GM23248 (cell line): ENCODE data around the gene VRTN. TPM values are rescaled to one million over a fixed set of nuclear protein-coding genes. Genes with fewer than 3 reads are reported as not detected.

Experiments
- DNase-seq: peaks from one replicate; pipeline ENCODE4 v3.0.0-alpha.2; 2015
- H2AFZ ChIP-seq: fragments of 200-600 bp; sonication (generic); 2 replicates; pipeline ENCODE4 v1.6.1; 2016; ENCODE audit warnings: antibody characterized with exemption
- H3F3A ChIP-seq: fragments of 200-600 bp; sonication (generic); 2 replicates; pipeline ENCODE4 v1.6.1; 2016; ENCODE audit warnings: mild to moderate bottlenecking, antibody characterized with exemption, mixed run types; ENCODE audit not compliant: insufficient read depth
- H3K27ac ChIP-seq: fragments of 200-600 bp; sonication (generic); 2 replicates; pipeline ENCODE4 v1.5.1; 2016; ENCODE audit warnings: mild to moderate bottlenecking
- H3K27me3 ChIP-seq: fragments of 200-600 bp; sonication (generic); replicated peaks from 2 replicates; pipeline ENCODE4 v1.6.1; 2016; ENCODE audit warnings: mild to moderate bottlenecking; ENCODE audit not compliant: insufficient read depth
- H3K36me3 ChIP-seq: fragments of 200-600 bp; sonication (generic); 2 replicates; pipeline ENCODE4 v1.6.1; 2016; ENCODE audit warnings: low read depth, mild to moderate bottlenecking
- H3K4me1 ChIP-seq: fragments of 200-600 bp; sonication (generic); 2 replicates; pipeline ENCODE4 v1.6.1; 2016; ENCODE audit warnings: mild to moderate bottlenecking; ENCODE audit not compliant: insufficient read depth
- H3K4me2 ChIP-seq: fragments of 200-600 bp; sonication (generic); one replicate; pipeline ENCODE4 v1.6.1; 2016; ENCODE audit warnings: mild to moderate bottlenecking; ENCODE audit not compliant: unreplicated experiment
- H3K4me3 ChIP-seq: fragments of 200-600 bp; sonication (generic); 2 replicates; pipeline ENCODE4 v1.5.1; 2016; ENCODE audit warnings: mild to moderate bottlenecking
- H3K79me2 ChIP-seq: fragments of 200-600 bp; sonication (generic); 2 replicates; pipeline ENCODE4 v1.6.1; 2016; ENCODE audit warnings: mild to moderate bottlenecking; ENCODE audit not compliant: insufficient read depth
- H3K9ac ChIP-seq: fragments of 200-600 bp; sonication (generic); 2 replicates; pipeline ENCODE4 v1.6.1; 2016; ENCODE audit warnings: mild to moderate bottlenecking
- H3K9me2 ChIP-seq: fragments of 200-600 bp; sonication (generic); 2 replicates; pipeline ENCODE4 v1.6.1; 2016; ENCODE audit warnings: mixed run types, mild to moderate bottlenecking, moderate library complexity; ENCODE audit not compliant: insufficient read depth
- H3K9me3 ChIP-seq: fragments of 200-600 bp; sonication (generic); one replicate; pipeline ENCODE4 v1.6.1; 2017; ENCODE audit warnings: low read depth
- H4K20me1 ChIP-seq: fragments of 200-600 bp; sonication (generic); 2 replicates; pipeline ENCODE4 v1.6.0; 2016; ENCODE audit not compliant: insufficient read depth
- EZH2 ChIP-seq: fragments of 200-600 bp; sonication (generic); IDR thresholded peaks from 2 replicates; pipeline ENCODE4 v1.6.1; 2018; ENCODE audit warnings: antibody characterized with exemption, mild to moderate bottlenecking; ENCODE audit not compliant: insufficient read depth, poor library complexity, severe bottlenecking
- EZH2phosphoT487 ChIP-seq: fragments of 200-600 bp; sonication (generic); IDR thresholded peaks from 2 replicates; pipeline ENCODE4 v1.6.1; 2018; ENCODE audit warnings: antibody characterized with exemption, moderate library complexity, mild to moderate bottlenecking, low read depth; ENCODE audit not compliant: insufficient read depth
- WGBS, 2 experiments: methylation state at CpG; one replicate each; pipeline ENCODE4 v1.1.6; 2015 to 2017; ENCODE audit warnings: low lambda C conversion rate in 2 of 2, low coverage in 1 of 2; ENCODE audit errors: missing lambda C conversion rate in 2 of 2; 5-methylcytosine and 5-hydroxymethylcytosine counted together
- in situ Hi-C: fragments of 300-500 bp; cut with MboI; formaldehyde crosslinking; loops from 2 replicates; pipeline ENCODE4 v1.15.0; 2020
- polyA plus RNA-seq: library from polyadenylated mRNA; unstranded; fragments of >200 nt; fragmentation: Nextera tagmentation; extraction: Ambion mirVana; gene quantifications from 2 replicates; pipeline ENCODE4 v1.2.1, GENCODE V29; 2016
- total RNA-seq: library from RNA; depleted of rRNA; stranded (reverse); fragments of >200 nt; shearing (Covaris generic); gene quantifications from 2 replicates; pipeline ENCODE4 v1.2.3, GENCODE V29; 2014; rRNA removed

Gene VRTN
- total RNA-seq (not detected in 2 replicates), polyA plus RNA-seq (not detected in 2 replicates)

- H3K36me3 ChIP-seq = no peaks in the 10 kb centered on the region
- H3K27me3 ChIP-seq = peaks cover 46% of the 10 kb centered on the region
- TF ChIP-seq EZH2phosphoT487 (no peak), EZH2 (no peak)
- H3K9ac ChIP-seq = no peak within 1 kb of the TSS
- in situ Hi-C loops = no loop called here
- H3K79me2 ChIP-seq = no peaks in the 10 kb centered on the region
- no peak within 1 kb of the TSS for H3K27ac ChIP-seq
- H3K4me2 ChIP-seq = no peak within 1 kb of the TSS
- no peaks in the 10 kb centered on the region for H3F3A ChIP-seq
- H4K20me1 ChIP-seq = no peaks in the 10 kb centered on the region
- no peak within 1 kb of the TSS for H2AFZ ChIP-seq
- no peaks in the 10 kb centered on the region for H3K9me3 ChIP-seq
- H3K4me3 ChIP-seq = no peak within 1 kb of the TSS
- H3K9me2 ChIP-seq = no peaks in the 10 kb centered on the region
- DNase-seq = no peak
- WGBS, 2 experiments = 36 to 37% methylated on average over 12 of the region's 12 CpGs
- no peaks in the 10 kb centered on the region for H3K4me1 ChIP-seq
Observed at GRCh38 chr14:74348241-74348734, at the start of gene VRTN. Gene VRTN (plus strand): TSS chr14:74348471. CDS start chr14:74356784, 8,313 bp downstream.

DNA sequence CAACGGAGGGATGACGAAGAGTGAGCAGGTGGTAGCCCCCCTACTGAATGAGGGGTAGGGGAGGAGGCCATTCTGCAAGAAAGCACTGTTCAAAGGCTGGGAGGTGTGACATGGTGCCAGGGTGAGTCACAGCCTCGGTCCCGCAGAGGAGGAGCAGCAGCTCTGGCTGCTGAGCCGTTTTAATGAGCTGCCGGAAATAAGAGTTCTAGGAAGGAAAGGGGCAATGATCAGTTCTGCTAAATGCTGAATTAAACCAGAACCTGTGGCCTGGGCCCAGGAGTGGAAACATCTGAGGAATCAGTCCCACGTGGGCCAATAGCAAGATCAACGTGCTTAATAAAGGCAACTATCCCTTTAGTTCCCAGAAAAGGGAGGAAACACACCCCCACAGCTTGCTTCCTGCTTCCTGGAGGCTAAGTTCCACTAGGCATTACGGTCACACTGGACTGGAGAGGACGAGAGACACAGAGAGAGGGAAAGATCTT lies 49.2 kb upstream of the VRTN start:
- H3K27me3 ChIP-seq = no peaks in the 10 kb centered on the region
- H3K9me3 ChIP-seq = no peaks in the 10 kb centered on the region
- H2AFZ ChIP-seq = peak overlapping the region; percentile 77
- peaks cover 22% of the 10 kb centered on the region for H3F3A ChIP-seq
- no peaks in the 10 kb centered on the region for H3K9me2 ChIP-seq
- peak overlapping the region; percentile 46; the same call in 1 of the 2 replicates for H3K9ac ChIP-seq
- 17 to 23% methylated on average over 10 of the region's 10 CpGs for WGBS, 2 experiments
- H3K4me1 ChIP-seq = peaks cover 17% of the 10 kb centered on the region
- H3K4me3 ChIP-seq = peak overlapping the region; percentile 49
- no peaks in the 10 kb centered on the region for H4K20me1 ChIP-seq
- H3K27ac ChIP-seq = peak overlapping the region; percentile 69
- TF ChIP-seq EZH2 = no peak
- no peak for TF ChIP-seq EZH2phosphoT487
- H3K79me2 ChIP-seq = peaks cover 62% of the 10 kb centered on the region
- H3K4me2 ChIP-seq = peak overlapping the region; percentile 75
- peak; percentile 85 for DNase-seq
- H3K36me3 ChIP-seq = peaks cover 9% of the 10 kb centered on the region; the same call in 1 of the 2 replicates
- in situ Hi-C loops = no loop called here

GRCh38 chr14:74301594-74302151 lies 46.6 kb upstream of the VRTN start:
- H3K9ac ChIP-seq = peak overlapping the region; percentile 83
- peak overlapping the region; percentile 68 for H3K27ac ChIP-seq
- no peaks in the 10 kb centered on the region for H3K9me2 ChIP-seq
- TF ChIP-seq EZH2phosphoT487 (no peak), EZH2 (no peak)
- peak overlapping the region; percentile 89 for H3K4me2 ChIP-seq
- no peaks in the 10 kb centered on the region for H3K27me3 ChIP-seq
- no peaks in the 10 kb centered on the region for H4K20me1 ChIP-seq
- in situ Hi-C loops = no loop called here
- WGBS, 2 experiments = 6 to 8% methylated on average over 22 of the region's 22 CpGs
- peaks cover 9% of the 10 kb centered on the region; the same call in 1 of the 2 replicates for H3K36me3 ChIP-seq
- H3K4me1 ChIP-seq = peaks cover 17% of the 10 kb centered on the region
- H3K9me3 ChIP-seq = no peaks in the 10 kb centered on the region
- peaks cover 22% of the 10 kb centered on the region for H3F3A ChIP-seq
- DNase-seq = peak; percentile 18
- H2AFZ ChIP-seq = peak overlapping the region; percentile 100
- H3K79me2 ChIP-seq = peaks cover 51% of the 10 kb centered on the region
- H3K4me3 ChIP-seq = peak overlapping the region; percentile 88

GRCh38 chr14:74302152-74302628 lies 46.1 kb upstream of the VRTN start:
- Histone ChIP-seq H3K9ac (peak overlapping the region; percentile 83), H3K4me2 (peak overlapping the region; percentile 89), H3K27ac (peak overlapping the region; percentile 68), H3K79me2 (peaks cover 46% of the 10 kb centered on the region), H3K36me3 (peaks cover 6% of the 10 kb centered on the region; the same call in 1 of the 2 replicates), H3F3A (peaks cover 22% of the 10 kb centered on the region), H3K4me1 (peaks cover 17% of the 10 kb centered on the region), H3K4me3 (peak overlapping the region; percentile 88), H4K20me1 (no peaks in the 10 kb centered on the region), H3K9me2 (no peaks in the 10 kb centered on the region), H2AFZ (peak overlapping the region; percentile 100), H3K9me3 (no peaks in the 10 kb centered on the region), H3K27me3 (no peaks in the 10 kb centered on the region)
- no peak for TF ChIP-seq EZH2phosphoT487
- TF ChIP-seq EZH2 = no peak
- 0% methylated on average over 6 of the region's 6 CpGs for WGBS, 2 experiments
- in situ Hi-C loops = no loop called here
- DNase-seq = peak; percentile 85
